GM08714 (cell line): ENCODE measurements around the gene FAM227B.
"Not testable (repeated sequence)": the region's sequence is repeated elsewhere in the genome, so short reads cannot be mapped to it uniquely, and the experiment has no call there.

Source experiments
- H3K4me3 ChIP-seq: fragments of 200-500 bp; sonication (Bioruptor generic); 2 replicates; pipeline ENCODE4 v1.5.1; 2014; ENCODE audit warnings: mild to moderate bottlenecking, low read length, inconsistent platforms
- ZNF274 ChIP-seq: IDR thresholded peaks from 2 replicates; pipeline ENCODE4 v1.6.1; 2012; ENCODE audit warnings: mild to moderate bottlenecking, low read depth, low read length

The FAM227B gene

GRCh38 chr15:49415638-49416037 is 205.0 kb downstream of the FAM227B start:
- no peak for TF ChIP-seq ZNF274
- no peak overlapping the region for H3K4me3 ChIP-seq

DNA sequence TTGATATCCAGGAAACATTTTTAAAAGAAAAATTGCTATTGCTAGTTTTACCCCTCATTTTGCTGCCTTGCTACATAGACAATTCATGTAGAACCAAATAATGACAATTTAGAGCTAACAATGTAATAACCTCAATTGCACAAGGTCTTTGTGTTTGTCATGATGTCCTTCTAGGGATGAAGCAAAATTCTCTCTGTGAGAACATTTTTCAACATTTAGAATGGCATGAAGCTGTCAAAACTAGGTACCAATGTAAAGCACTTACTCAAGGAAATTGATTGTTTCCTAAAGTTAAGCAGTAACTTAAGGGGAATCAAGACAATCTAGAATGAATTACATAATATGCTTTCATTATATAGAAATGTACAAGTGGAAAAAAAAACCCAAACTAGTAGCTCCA is 205.5 kb downstream of the FAM227B start:
- H3K4me3 ChIP-seq = no peak overlapping the region
- no peak for TF ChIP-seq ZNF274

- H3K4me3 ChIP-seq = no peak overlapping the region
- TF ChIP-seq ZNF274 = no peak
Measured at GRCh38 chr15:49412797-49413196, 207.8 kb downstream of the FAM227B start.

GRCh38 chr15:49410641-49411040 is 210.0 kb downstream of the FAM227B start:
- TF ChIP-seq ZNF274 = no peak
- H3K4me3 ChIP-seq = no peak overlapping the region

- TF ChIP-seq ZNF274 = no peak
- H3K4me3 ChIP-seq = no peak overlapping the region
Measured at GRCh38 chr15:49406352-49407118, 214.1 kb downstream of the FAM227B start.

DNA sequence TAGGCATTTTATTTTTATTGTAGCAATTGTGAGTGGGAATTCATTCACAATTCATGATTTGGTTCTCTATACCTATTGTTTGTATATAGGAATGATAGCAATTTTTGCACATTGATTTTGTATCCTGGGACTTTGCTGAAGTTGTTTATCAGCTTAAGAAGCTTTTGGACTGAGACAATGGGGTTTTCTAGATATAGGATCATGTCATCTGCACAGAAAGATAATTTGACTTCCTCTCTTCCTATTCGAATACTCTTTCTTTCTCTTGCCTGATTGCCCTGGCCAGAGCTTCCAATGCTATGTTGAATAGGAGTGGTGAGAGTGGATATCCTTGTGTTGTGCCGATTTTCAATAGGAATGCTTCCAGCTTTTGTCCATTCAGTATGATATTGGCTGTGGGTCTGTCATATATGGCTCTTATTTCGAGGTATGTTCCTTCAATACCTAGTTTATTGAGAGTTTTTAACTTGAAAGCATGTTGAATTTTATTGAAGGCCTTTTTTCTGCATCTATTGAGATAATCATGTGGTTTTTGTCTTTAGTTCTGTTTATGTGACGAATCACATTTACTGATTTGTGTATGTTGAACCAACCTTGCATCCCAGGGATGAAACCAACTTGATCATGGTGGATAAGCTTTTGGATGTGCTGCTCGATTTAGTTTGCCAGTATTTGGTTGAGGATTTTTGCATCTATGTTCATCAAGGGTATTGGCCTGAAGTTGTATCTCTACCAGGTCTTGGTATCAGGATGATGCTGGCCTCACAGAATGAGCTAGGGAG is 217.9 kb downstream of the FAM227B start:
- H3K4me3 ChIP-seq = not testable (repeated sequence)

DNA sequence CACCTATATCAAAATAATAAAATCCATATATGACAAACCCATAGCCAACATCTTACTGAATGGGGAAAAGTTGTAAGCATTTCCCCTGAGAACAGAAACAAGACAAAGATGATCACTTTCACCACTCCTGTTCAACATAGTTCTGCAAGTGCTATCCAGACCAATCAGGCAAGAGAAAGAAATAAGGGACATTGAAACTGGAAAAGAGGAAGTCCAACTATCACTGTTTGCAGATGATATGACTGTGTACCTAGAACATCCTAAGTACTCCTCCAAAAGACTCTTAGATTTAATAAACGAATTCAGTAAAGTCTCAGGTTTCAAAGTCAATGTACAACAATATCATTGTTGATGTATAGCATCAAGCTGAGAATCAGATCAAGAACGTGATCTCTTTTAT is 233.1 kb downstream of the FAM227B start:
- no peak for TF ChIP-seq ZNF274
- H3K4me3 ChIP-seq = no peak overlapping the region

- H3K4me3 ChIP-seq = no peak overlapping the region
- TF ChIP-seq ZNF274 = no peak
Measured at GRCh38 chr15:49383266-49383665, 237.4 kb downstream of the FAM227B start.

- no peak for TF ChIP-seq ZNF274
- H3K4me3 ChIP-seq = no peak overlapping the region
Measured at GRCh38 chr15:49382394-49382793, 238.2 kb downstream of the FAM227B start.

DNA sequence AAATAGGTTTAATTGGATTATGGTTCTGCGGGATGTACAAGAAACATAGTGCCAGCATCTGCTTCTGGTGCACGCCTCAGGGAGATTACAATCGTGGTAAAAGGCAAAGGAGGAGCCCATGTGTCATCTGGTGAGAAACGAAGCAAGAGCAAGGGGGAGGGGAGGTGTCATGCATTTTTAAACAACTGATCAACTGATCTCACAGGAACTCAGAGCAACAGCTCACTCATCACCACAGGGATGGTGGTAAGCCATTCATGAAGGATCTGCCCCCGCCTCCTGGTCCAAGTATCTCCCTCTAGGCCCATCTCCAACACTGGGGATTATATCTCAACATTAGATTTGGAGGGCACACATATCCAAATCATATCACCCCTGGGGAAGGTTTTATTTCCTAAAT is 239.7 kb downstream of the FAM227B start:
- no peak for TF ChIP-seq ZNF274
- no peak overlapping the region for H3K4me3 ChIP-seq

DNA sequence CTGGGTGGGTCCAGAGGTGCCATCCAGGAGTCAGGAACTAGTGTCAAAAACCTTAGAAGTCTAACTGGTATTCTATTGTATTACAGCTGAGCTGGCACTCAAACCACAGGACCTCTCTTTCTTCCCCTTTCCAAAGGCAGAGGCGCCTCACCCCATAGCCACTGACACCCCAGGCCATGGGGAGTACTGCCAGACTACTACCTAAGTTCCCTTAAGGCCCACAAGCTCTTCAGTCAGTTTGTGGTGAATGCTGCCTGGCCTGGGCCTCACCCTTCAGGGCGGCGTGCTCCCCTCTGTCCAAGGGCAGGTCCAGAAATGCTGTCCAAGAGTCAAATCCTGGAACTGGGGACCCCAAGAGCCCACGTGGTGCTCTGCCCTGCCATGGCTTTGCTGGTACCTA is 240.6 kb downstream of the FAM227B start:
- H3K4me3 ChIP-seq = no peak overlapping the region
- TF ChIP-seq ZNF274 = no peak

GRCh38 chr15:49372366-49372765 is 248.3 kb downstream of the FAM227B start:
- no peak overlapping the region for H3K4me3 ChIP-seq
- no peak for TF ChIP-seq ZNF274

DNA sequence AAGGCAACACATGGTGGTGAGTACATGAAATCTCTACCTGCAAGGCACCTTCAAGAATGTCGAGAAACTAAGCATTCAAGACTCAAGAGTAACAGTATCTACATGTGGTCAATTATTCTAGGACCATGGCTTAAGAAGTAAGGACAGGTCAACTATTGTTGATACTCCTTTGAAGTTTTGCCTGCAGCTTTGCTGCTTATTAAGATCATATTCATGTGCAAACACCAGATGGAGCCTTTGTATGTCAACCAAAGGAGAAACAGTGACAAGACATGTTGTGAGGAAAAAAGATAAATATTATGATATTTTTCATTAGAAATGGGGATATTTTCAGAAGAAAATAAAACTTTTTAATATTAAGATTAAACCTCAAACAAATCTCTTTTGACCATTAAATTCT is 249.8 kb downstream of the FAM227B start:
- no peak for TF ChIP-seq ZNF274
- H3K4me3 ChIP-seq = no peak overlapping the region

DNA sequence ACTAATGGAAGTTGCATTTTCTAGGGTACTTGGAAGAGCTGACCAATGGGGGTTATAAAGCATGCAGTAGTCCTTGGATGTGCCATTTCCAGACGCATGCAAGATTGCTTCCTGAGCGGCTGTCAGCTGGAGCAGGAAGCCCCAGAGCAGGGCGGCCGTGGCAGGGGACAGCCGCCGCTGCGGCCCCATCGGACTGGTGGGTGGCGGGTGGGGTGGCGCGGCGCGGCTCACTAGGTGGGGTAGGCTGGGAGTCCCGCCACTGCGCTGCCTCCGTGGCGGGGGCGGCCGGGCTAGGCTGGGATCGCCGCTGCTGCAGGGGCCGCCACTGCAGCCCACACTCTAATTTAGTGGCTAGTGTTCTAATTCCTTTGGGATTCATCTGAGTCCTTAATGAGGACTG is 254.1 kb downstream of the FAM227B start:
- no peak for TF ChIP-seq ZNF274
- H3K4me3 ChIP-seq = no peak overlapping the region

- no peak overlapping the region for H3K4me3 ChIP-seq
- TF ChIP-seq ZNF274 = no peak
Measured at GRCh38 chr15:49361370-49361769, 259.2 kb downstream of the FAM227B start.

DNA sequence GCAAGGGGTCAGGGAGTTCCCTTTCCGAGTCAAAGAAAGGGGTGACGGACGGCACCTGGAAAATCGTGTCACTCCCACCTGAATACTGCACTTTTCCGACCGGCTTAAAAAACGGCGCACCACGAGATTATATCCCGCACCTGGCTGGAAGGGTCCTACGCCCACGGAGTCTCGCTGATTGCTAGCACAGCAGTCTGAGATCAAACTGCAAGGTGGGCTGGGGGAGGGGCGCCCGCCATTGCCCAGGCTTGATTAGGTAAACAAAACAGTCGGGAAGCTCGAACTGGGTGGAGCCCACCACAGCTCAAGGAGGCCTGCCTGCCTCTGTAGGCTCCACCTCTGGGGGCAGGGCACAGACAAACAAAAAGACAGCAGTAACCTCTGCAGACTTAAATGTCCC is 266.2 kb downstream of the FAM227B start:
- not testable (repeated sequence) for H3K4me3 ChIP-seq
